Mesothelial cell of epicardium (in vitro differentiated cells): ENCODE results near the gene LRRC31. TPM values are rescaled to one million over a fixed set of nuclear protein-coding genes. Genes with fewer than 3 reads are reported as not detected.

Experiments used
- DNase-seq, 2 experiments: peaks; one replicate each; pipeline ENCODE4 v3.0.0; 2021; ENCODE audit warnings: low spot score in 2 of 2; ENCODE audit not compliant: unreplicated experiment in 2 of 2
- H3K27ac Mint-ChIP-seq: 2 replicates; pipeline ENCODE4 v1.8.0; 2021; ENCODE audit warnings: mixed read lengths
- H3K27me3 Mint-ChIP-seq: 2 replicates; pipeline ENCODE4 v1.8.0; 2021; ENCODE audit warnings: low read depth, mixed read lengths
- H3K36me3 Mint-ChIP-seq: 2 replicates; pipeline ENCODE4 v1.8.0; 2021; ENCODE audit warnings: mixed read lengths
- H3K4me1 Mint-ChIP-seq: 2 replicates; pipeline ENCODE4 v1.8.0; 2021; ENCODE audit warnings: mixed read lengths
- H3K4me3 Mint-ChIP-seq: 2 replicates; pipeline ENCODE4 v1.8.0; 2021; ENCODE audit warnings: mild to moderate bottlenecking, moderate library complexity, mixed read lengths
- H3K9me3 Mint-ChIP-seq: 2 replicates; pipeline ENCODE4 v1.8.0; 2021; ENCODE audit warnings: mixed read lengths
- CTCF ChIP-seq: fragments of 200-600 bp; sonication (generic); IDR thresholded peaks from one replicate; pipeline ENCODE4 v1.5.0; 2021; ENCODE audit warnings: antibody characterized with exemption; ENCODE audit not compliant: unreplicated experiment
- total RNA-seq: library from RNA; stranded (reverse); gene quantifications from 3 replicates; pipeline ENCODE4 v1.2.1, GENCODE V29; 2021

Gene LRRC31
- total RNA-seq, 1 donor from 2014 or later = not detected

GRCh38 chr3:169822540-169822939 lies 47.2 kb downstream of the LRRC31 start:
- H3K4me3 Mint-ChIP-seq = no peak overlapping the region
- no peak overlapping the region for H3K27ac Mint-ChIP-seq
- no peaks in the 10 kb centered on the region for H3K36me3 Mint-ChIP-seq
- peaks cover 30% of the 10 kb centered on the region for H3K4me1 Mint-ChIP-seq
- no peaks in the 10 kb centered on the region for H3K9me3 Mint-ChIP-seq
- TF ChIP-seq CTCF = no peak
- no peaks in the 10 kb centered on the region for H3K27me3 Mint-ChIP-seq
- no peak for DNase-seq

GRCh38 chr3:169822091-169822490 lies 47.6 kb downstream of the LRRC31 start:
- no peak for DNase-seq
- Mint-ChIP-seq H3K36me3 (no peaks in the 10 kb centered on the region), H3K9me3 (no peaks in the 10 kb centered on the region), H3K4me3 (no peak overlapping the region), H3K27me3 (no peaks in the 10 kb centered on the region), H3K4me1 (peaks cover 30% of the 10 kb centered on the region), H3K27ac (no peak overlapping the region)
- TF ChIP-seq CTCF = no peak

- peaks cover 33% of the 10 kb centered on the region for H3K4me1 Mint-ChIP-seq
- peaks cover 10% of the 10 kb centered on the region for H3K36me3 Mint-ChIP-seq
- no peak overlapping the region for H3K4me3 Mint-ChIP-seq
- no peak overlapping the region for H3K27ac Mint-ChIP-seq
- no peaks in the 10 kb centered on the region for H3K27me3 Mint-ChIP-seq
- H3K9me3 Mint-ChIP-seq = peaks cover 18% of the 10 kb centered on the region
- DNase-seq = no peak
- no peak for TF ChIP-seq CTCF
Measured at GRCh38 chr3:169818316-169818715, 51.4 kb downstream of the LRRC31 start.

GRCh38 chr3:169815590-169816150 lies 54.1 kb downstream of the LRRC31 start:
- no peak for TF ChIP-seq CTCF
- no peak for DNase-seq
- H3K4me1 Mint-ChIP-seq = peaks cover 46% of the 10 kb centered on the region
- H3K9me3 Mint-ChIP-seq = peaks cover 18% of the 10 kb centered on the region
- H3K27ac Mint-ChIP-seq = no peak overlapping the region
- peaks cover 10% of the 10 kb centered on the region for H3K36me3 Mint-ChIP-seq
- no peaks in the 10 kb centered on the region for H3K27me3 Mint-ChIP-seq
- no peak overlapping the region for H3K4me3 Mint-ChIP-seq

- no peak overlapping the region for H3K27ac Mint-ChIP-seq
- DNase-seq = no peak
Measured at GRCh38 chr3:169813757-169814517, 55.8 kb downstream of the LRRC31 start.

More at GRCh38 chr3:169813757-169814517, 55.8 kb downstream of the LRRC31 start:
- peaks cover 30% of the 10 kb centered on the region for H3K4me1 Mint-ChIP-seq
- TF ChIP-seq CTCF = no peak
- H3K4me3 Mint-ChIP-seq = peak overlapping the region; percentile 88
- H3K9me3 Mint-ChIP-seq = peaks cover 18% of the 10 kb centered on the region
- H3K36me3 Mint-ChIP-seq = peaks cover 10% of the 10 kb centered on the region
- no peaks in the 10 kb centered on the region for H3K27me3 Mint-ChIP-seq
